Heart right ventricle (tissue), 16 donors: ENCODE results near the gene RANBP10. TPM values are rescaled to one million over a fixed set of nuclear protein-coding genes. Genes with fewer than 3 reads are reported as not detected.
A peak's percentile ranks its signal among the peaks of the same experiment; 100 is the strongest.

ENCODE experiments used
- ATAC-seq, 8 donors: fragments of 200-7000 bp; cut with Tn5 transposase; one replicate each; pipeline ENCODE4 v1.9.1; 2020; ENCODE audit warnings: mild to moderate bottlenecking in 8 of 8, moderate library complexity in 8 of 8, moderate number of reproducible peaks in 1 of 8
- DNase-seq, 2 donors: peaks; one replicate each; pipeline ENCODE4 v3.0.0-alpha.2; 2020
- H3K27ac ChIP-seq, 10 donors: fragments of 200-600 bp; sonication (generic) in 2 of 10; one replicate each; pipeline versions ENCODE4 v1.5.0 to v1.8.0; 2020 to 2022; ENCODE audit warnings: mild to moderate bottlenecking in 3 of 10
- H3K27me3 ChIP-seq, 7 donors: fragments of 200-600 bp; one replicate each; pipeline ENCODE4 v1.8.0; 2021 to 2022; ENCODE audit warnings: mild to moderate bottlenecking in 2 of 7
- H3K36me3 ChIP-seq, 9 donors: fragments of 200-600 bp; sonication (generic) in 1 of 9; one replicate each; pipeline versions ENCODE4 v1.5.0 to v1.8.0; 2020 to 2022; ENCODE audit warnings: mild to moderate bottlenecking in 2 of 9
- H3K4me1 ChIP-seq, 9 donors: fragments of 200-600 bp; sonication (generic) in 1 of 9; one replicate each; pipeline versions ENCODE4 v1.5.0 to v1.8.0; 2020 to 2022; ENCODE audit warnings: mild to moderate bottlenecking in 4 of 9
- H3K4me3 ChIP-seq, 10 donors: fragments of 200-600 bp; sonication (generic) in 2 of 10; one replicate each; pipeline versions ENCODE4 v1.5.0 to v1.8.0; 2020 to 2022; ENCODE audit warnings: mild to moderate bottlenecking in 7 of 10, moderate library complexity in 2 of 10
- H3K9me3 ChIP-seq, 11 donors: fragments of 200-600 bp in 10 of 11; sonication (generic) in 2 of 11; one replicate each; pipeline versions ENCODE4 v1.5.0 to v1.8.0; 2013 to 2022; ENCODE audit warnings: mild to moderate bottlenecking in 2 of 11, control low read depth in 1 of 11, moderate library complexity in 1 of 11
- CTCF ChIP-seq, 9 donors: fragments of 200-600 bp; sonication (generic) in 2 of 9; IDR thresholded peaks; one replicate each; pipeline versions ENCODE4 v1.5.0 to v1.8.0; 2021 to 2022; ENCODE audit warnings: antibody characterized with exemption in 9 of 9, mild to moderate bottlenecking in 5 of 9, moderate library complexity in 1 of 9
- WGBS, 2 donors: extraction: QIAGEN DNeasy Blood & Tissue Kit; methylation state at CpG; one replicate each; pipeline ENCODE4 v1.1.7; 2013; ENCODE audit warnings: inconsistent platforms in 1 of 2; 5-methylcytosine and 5-hydroxymethylcytosine counted together
- intact Hi-C, 10 donors: fragments of 100-400 bp; cut with DNase I; formaldehyde crosslinking; loops; one replicate each; pipeline versions ENCODE4 v1.11.1 to v1.14.2; 2022
- long read RNA-seq, 3 donors: library from polyadenylated mRNA; unstranded; transcript quantifications; one replicate each; pipeline ENCODE4 v2.0.0, GENCODE V29; 2020 to 2021
- polyA plus RNA-seq, 2 donors: library from polyadenylated mRNA; stranded (reverse); fragments of 200-250 nt; gene quantifications; one replicate each; pipeline ENCODE4 v1.2.3, GENCODE V29; 2013
- total RNA-seq, 10 donors: library from RNA; stranded (reverse); fragmentation: NEBNext Ultra II Directional in 3 of 10; extraction: Animal tissue kit (Norgen Biotek cat#: 25700) in 3 of 10; gene quantifications; one replicate each; pipeline versions ENCODE4 v1.2.1 to v1.2.4, GENCODE V29; 2021 to 2023
- donor health status: Arrhythmogenic right ventricular cardiomyopathy.
- donor health status: ischemic (EF 13 %, LVEDD 7.1; RV severe dilation, severe dysfunction).
- donor health status: healthy with polysubstance abuse.
- donor health status: DM: no; HTN: yes; CAD: no.
- donor health status: DM: no; HTN: no; CAD: no.
- donor health status: ischemic (EF 25% LVEDD 6.9; RV normal size, moderate dysfunction).
- donor health status: ischemic (EF 25% LVEDD 5.7; RV mildly dilated, moderate dysfunction).
- donor health status: healthy.
- donor health status: DM: yes; HTN: yes; CAD: no.
- donor health status: Ischemic cardiomyopathy.
- donor health status: ischemic (EF 35%, LVEDD 5.7; RV mildly dilated, moderate dysfunction).
- donor health status: nonischemic (EF 11% LVEDD 7.7; RV severe dilation, severe dysfunction).
- donor health status: DM: yes; HTN: yes; CAD: no.
- donor health status: PGD.
- donor health status: ischemic (EF 29% LVEDD 5.4; RV normal size, mild dysfunction).
- donor health status: nonischemic (EF 23%, LVEDD 6.1; RV moderate dilation, normal function).

The RANBP10 gene
- 10 to 100 TPM; 11.1 to 21.6 (median 15.6) TPM for total RNA-seq
- polyA plus RNA-seq, result 1 to 10 TPM; 6.4 to 8.9 TPM
- long read RNA-seq, donor 1, full-length matches to known transcripts, result 1 of 8 reads
- long read RNA-seq, donor 1, partial matches to known transcripts, result 2 of 8 reads
- long read RNA-seq, donor 1, other reads (novel, unspliced or antisense), result 5 of 8 reads
- long read RNA-seq, donor 2, full-length matches to known transcripts, result 1 of 11 reads
- long read RNA-seq, donor 2, partial matches to known transcripts, result 3 of 11 reads
- long read RNA-seq, donor 2, other reads (novel, unspliced or antisense), result 7 of 11 reads
- long read RNA-seq, donor 3, full-length matches to known transcripts, result 7 of 13 reads
- long read RNA-seq, donor 3, partial matches to known transcripts, result 1 of 13 reads
- long read RNA-seq, donor 3, other reads (novel, unspliced or antisense), result 5 of 13 reads

- 0% methylated on average over 52 to 54 of the region's 54 CpGs for WGBS, 2 donors
- Histone ChIP-seq H3K27me3 (no peaks in the 10 kb centered on the region), H3K36me3 (peaks cover 0 to 33% (median 4%) of the 10 kb centered on the region in 9 donors), H3K9me3 (no peaks in the 10 kb centered on the region), H3K4me3 (peak within 1 kb of the TSS; percentile 54 to 100 (median 91)), H3K4me1 (peaks cover 8 to 39% (median 20%) of the 10 kb centered on the region in 9 donors), H3K27ac (peak within 1 kb of the TSS in 9 of 10 donors; percentile 77 to 94 (median 87))
- DNase-seq, result peak; percentile 95 to 98
- peak; percentile 97 to 99 (median 98) for ATAC-seq
- no peak for TF ChIP-seq CTCF (IDR thresholded peaks at IDR 0.05)
- intact Hi-C loops, result loop anchor here in 8 of 10 donors (1.0 to 10.0 kb wide), 7 partner anchors 36 to 139 kb away; partner anchors contain the start of genes GFOD2 (in 2 of the 8), THAP11 (in 2 of the 8), C16orf86 (in 1 of the 8) and CENPT (in 1 of the 8)
These were observed at the start of gene RANBP10, which contains the start of gene TSNAXIP1 for GRCh38 chr16:67806428-67807147. Gene RANBP10, minus strand, starts transcription at chr16:67806560. Its CDS starts 24 bp downstream, at chr16:67806536. Gene TSNAXIP1, plus strand, starts transcription at chr16:67806889. Its CDS starts 261 bp downstream, at chr16:67807150.

- WGBS, 2 donors, result 48 to 61% methylated on average over 10 of the region's 10 CpGs
- Histone ChIP-seq H3K4me1 (peaks cover 23 to 72% (median 48%) of the 10 kb centered on the region in 9 donors), H3K27ac (peak overlapping the region in 7 of 10 donors; percentile 20 to 87 (median 81)), H3K9me3 (no peaks in the 10 kb centered on the region), H3K4me3 (no peak overlapping the region), H3K36me3 (peaks cover 0 to 15% (median 0%) of the 10 kb centered on the region in 9 donors), H3K27me3 (no peaks in the 10 kb centered on the region)
- no peak for ATAC-seq
- TF ChIP-seq CTCF (IDR thresholded peaks at IDR 0.05), result no peak
- intact Hi-C loops, result no loop called here
- DNase-seq, result no peak
These were observed 49.4 kb upstream of the RANBP10 start for GRCh38 chr16:67855789-67856188.

GRCh38 chr16:67853670-67854069, 47.3 kb upstream of the RANBP10 start:
- peaks cover 0 to 13% (median 0%) of the 10 kb centered on the region in 9 donors for H3K36me3 ChIP-seq
- intact Hi-C loops, result no loop called here
- no peak for DNase-seq
- H3K4me1 ChIP-seq, result peaks cover 22 to 64% (median 45%) of the 10 kb centered on the region in 9 donors
- H3K27me3 ChIP-seq, result no peaks in the 10 kb centered on the region
- ATAC-seq, result no peak
- H3K27ac ChIP-seq, result no peak overlapping the region
- WGBS, 2 donors, result 94 to 98% methylated on average over 3 of the region's 3 CpGs
- no peak for TF ChIP-seq CTCF (IDR thresholded peaks at IDR 0.05)
- H3K9me3 ChIP-seq, result no peaks in the 10 kb centered on the region
- H3K4me3 ChIP-seq, result no peak overlapping the region

DNA sequence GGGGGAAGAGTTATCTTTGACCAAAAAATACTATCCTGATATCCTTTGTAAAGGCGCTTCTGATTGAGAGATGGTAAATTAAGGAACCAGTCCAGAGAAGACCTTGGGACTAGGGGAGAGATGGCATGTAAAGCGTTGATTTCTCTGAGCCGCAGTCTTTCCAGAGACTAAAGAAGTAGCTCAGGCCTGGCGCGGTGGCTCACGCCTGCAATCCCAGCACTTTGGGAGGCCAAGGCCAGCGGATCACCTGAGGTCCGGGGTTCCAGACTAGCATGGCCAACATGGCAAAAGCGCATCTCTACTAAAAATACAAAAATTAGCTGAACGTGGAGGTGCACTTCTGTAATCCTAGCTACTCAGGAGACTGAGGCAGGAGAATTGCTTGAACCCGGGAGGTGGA, 41.8 kb upstream of the RANBP10 start:
- Histone ChIP-seq H3K27me3 (no peaks in the 10 kb centered on the region), H3K36me3 (peaks cover 0 to 8% (median 0%) of the 10 kb centered on the region in 9 donors), H3K4me3 (peak overlapping the region; percentile 55 to 100 (median 96)), H3K9me3 (no peaks in the 10 kb centered on the region), H3K27ac (peak overlapping the region in 9 of 10 donors; percentile 90 to 100 (median 97)), H3K4me1 (peaks cover 21 to 59% (median 53%) of the 10 kb centered on the region in 9 donors)
- no peak for TF ChIP-seq CTCF (IDR thresholded peaks at IDR 0.05)
- DNase-seq, result no peak
- WGBS, 2 donors, result 87 to 90% methylated on average over 11 of the region's 11 CpGs
- intact Hi-C loops, result loop anchor here in 2 of 10 donors (5.0 to 10.0 kb wide), 3 partner anchors 41 to 323 kb away; partner anchors contain the start of genes RANBP10 (in 1 of the 2), RIPOR1 (in 1 of the 2) and TSNAXIP1 (in 1 of the 2)
- ATAC-seq, result no peak
